Endodermal cell (in vitro differentiated cells): ENCODE measurements around the gene LRRC10B. TPM values are rescaled to one million over a fixed set of nuclear protein-coding genes. Genes with fewer than 3 reads are reported as not detected.
"Not testable (repeated sequence)": the region's sequence is repeated elsewhere in the genome, so short reads cannot be mapped to it uniquely, and the experiment has no call there.

Experiments
- DNase-seq: peaks from one replicate; pipeline ENCODE4 v3.0.0-alpha.2; 2017
- H3K27ac ChIP-seq: 2 replicates; pipeline ENCODE4 v1.5.1; 2013; ENCODE audit warnings: mild to moderate bottlenecking, low read depth, low read length, moderate library complexity
- H3K27me3 ChIP-seq: 2 replicates; pipeline ENCODE4 v1.6.1; 2013; ENCODE audit warnings: mild to moderate bottlenecking, low read length, moderate library complexity; ENCODE audit not compliant: insufficient read depth, control insufficient read depth, poor library complexity, severe bottlenecking
- H3K36me3 ChIP-seq: 2 replicates; pipeline ENCODE4 v1.7.0; 2013; ENCODE audit warnings: mild to moderate bottlenecking, low read length, moderate library complexity; ENCODE audit not compliant: control insufficient read depth, insufficient read depth
- H3K4me1 ChIP-seq: one replicate; pipeline ENCODE4 v1.7.0; 2013; ENCODE audit warnings: low read length; ENCODE audit not compliant: control insufficient read depth, insufficient read depth
- H3K4me3 ChIP-seq: 2 replicates; pipeline ENCODE4 v1.5.1; 2013; ENCODE audit warnings: mild to moderate bottlenecking, low read length, moderate library complexity
- H3K9ac ChIP-seq: 2 replicates; pipeline ENCODE4 v1.6.1; 2013; ENCODE audit warnings: mild to moderate bottlenecking, low read length, moderate library complexity; ENCODE audit not compliant: poor library complexity, severe bottlenecking; ENCODE audit errors: extremely low read depth
- H3K9me3 ChIP-seq: 2 replicates; pipeline ENCODE4 v1.6.1; 2013; ENCODE audit warnings: mild to moderate bottlenecking, low read length, moderate library complexity; ENCODE audit not compliant: control insufficient read depth
- H3K27ac Mint-ChIP-seq: 2 replicates; pipeline ENCODE4 v1.8.0; 2020; ENCODE audit warnings: mixed read lengths
- H3K27me3 Mint-ChIP-seq: 2 replicates; pipeline ENCODE4 v1.8.0; 2021; ENCODE audit warnings: mild to moderate bottlenecking, mixed read lengths; ENCODE audit not compliant: insufficient read depth
- H3K36me3 Mint-ChIP-seq: 2 replicates; pipeline ENCODE4 v1.8.0; 2020; ENCODE audit warnings: low read depth, mixed read lengths
- H3K4me1 Mint-ChIP-seq: 2 replicates; pipeline ENCODE4 v1.8.0; 2020; ENCODE audit warnings: mixed read lengths
- H3K4me3 Mint-ChIP-seq: 2 replicates; pipeline ENCODE4 v1.8.0; 2020; ENCODE audit warnings: mild to moderate bottlenecking, moderate library complexity, mixed read lengths
- H3K9me3 Mint-ChIP-seq: 2 replicates; pipeline ENCODE4 v1.8.0; 2020; ENCODE audit warnings: mild to moderate bottlenecking, mixed read lengths
- WGBS, 2 experiments: methylation state at CpG; one replicate each; pipeline versions ENCODE4 v1.1.5 to v1.1.7; 2013; ENCODE audit warnings: missing lambda C conversion rate in 2 of 2, mixed read lengths in 1 of 2; ENCODE audit not compliant: insufficient coverage in 1 of 2, insufficient read length in 1 of 2; 5-methylcytosine and 5-hydroxymethylcytosine counted together
- total RNA-seq, 2 donors: library from RNA; stranded (reverse); fragmentation: NEBNext Ultra II Directional in 1 of 2; extraction: Animal tissue kit (Norgen Biotek cat#: 25700) in 1 of 2; gene quantifications; 2 replicates in 1 of 2; 3 replicates in 1 of 2; pipeline ENCODE4 v1.2.1, GENCODE V29; 2021
- TF ChIP-seq, protein P1 (sequence below): fragments of 200-600 bp; sonication (generic); conservative IDR thresholded peaks from 2 replicates; pipeline ENCODE4 v1.5.0; 2021; ENCODE audit warnings: antibody characterized with exemption, mild to moderate bottlenecking

Gene LRRC10B
- total RNA-seq, 2 donors from 2014 or later, result 0.11 to 0.69 TPM

DNA sequence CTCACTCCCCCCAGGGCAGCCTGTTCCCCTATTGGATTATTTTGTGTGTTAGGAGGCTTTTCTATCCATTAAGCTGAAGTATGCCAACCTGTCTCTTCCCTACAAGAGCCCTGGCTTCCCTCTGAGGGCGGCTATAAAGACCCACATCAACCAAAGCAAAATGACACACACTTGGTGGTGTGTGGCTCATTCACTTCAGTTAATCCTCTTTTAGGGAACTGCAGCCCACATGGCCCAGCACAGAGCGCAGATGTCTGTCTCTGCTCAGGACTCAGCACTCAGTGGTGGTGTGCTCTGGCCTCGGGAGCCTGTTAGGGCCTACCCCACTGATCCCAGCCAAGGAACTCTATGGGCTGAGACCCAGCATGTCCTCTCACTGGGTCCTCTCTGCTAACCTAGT lies 32.2 kb upstream of the LRRC10B start:
- Histone ChIP-seq H3K4me3 (no peak overlapping the region), H3K4me1 (peaks cover 7% of the 10 kb centered on the region), H3K27ac (no peak overlapping the region), H3K27me3 (no peaks in the 10 kb centered on the region), H3K9me3 (no peaks in the 10 kb centered on the region), H3K9ac (no peak overlapping the region), H3K36me3 (peaks cover 13% of the 10 kb centered on the region)
- TF ChIP-seq, protein P1, sequence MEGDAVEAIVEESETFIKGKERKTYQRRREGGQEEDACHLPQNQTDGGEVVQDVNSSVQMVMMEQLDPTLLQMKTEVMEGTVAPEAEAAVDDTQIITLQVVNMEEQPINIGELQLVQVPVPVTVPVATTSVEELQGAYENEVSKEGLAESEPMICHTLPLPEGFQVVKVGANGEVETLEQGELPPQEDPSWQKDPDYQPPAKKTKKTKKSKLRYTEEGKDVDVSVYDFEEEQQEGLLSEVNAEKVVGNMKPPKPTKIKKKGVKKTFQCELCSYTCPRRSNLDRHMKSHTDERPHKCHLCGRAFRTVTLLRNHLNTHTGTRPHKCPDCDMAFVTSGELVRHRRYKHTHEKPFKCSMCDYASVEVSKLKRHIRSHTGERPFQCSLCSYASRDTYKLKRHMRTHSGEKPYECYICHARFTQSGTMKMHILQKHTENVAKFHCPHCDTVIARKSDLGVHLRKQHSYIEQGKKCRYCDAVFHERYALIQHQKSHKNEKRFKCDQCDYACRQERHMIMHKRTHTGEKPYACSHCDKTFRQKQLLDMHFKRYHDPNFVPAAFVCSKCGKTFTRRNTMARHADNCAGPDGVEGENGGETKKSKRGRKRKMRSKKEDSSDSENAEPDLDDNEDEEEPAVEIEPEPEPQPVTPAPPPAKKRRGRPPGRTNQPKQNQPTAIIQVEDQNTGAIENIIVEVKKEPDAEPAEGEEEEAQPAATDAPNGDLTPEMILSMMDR, result no peak
- Mint-ChIP-seq H3K9me3 (no peaks in the 10 kb centered on the region), H3K4me1 (peaks cover 6% of the 10 kb centered on the region), H3K36me3 (peaks cover 10% of the 10 kb centered on the region), H3K27me3 (peaks cover 3% of the 10 kb centered on the region), H3K27ac (no peak overlapping the region), H3K4me3 (no peak overlapping the region)
- 97 to 100% methylated on average over 1 to 3 of the region's 3 CpGs for WGBS, 2 experiments
- DNase-seq, result no peak

DNA sequence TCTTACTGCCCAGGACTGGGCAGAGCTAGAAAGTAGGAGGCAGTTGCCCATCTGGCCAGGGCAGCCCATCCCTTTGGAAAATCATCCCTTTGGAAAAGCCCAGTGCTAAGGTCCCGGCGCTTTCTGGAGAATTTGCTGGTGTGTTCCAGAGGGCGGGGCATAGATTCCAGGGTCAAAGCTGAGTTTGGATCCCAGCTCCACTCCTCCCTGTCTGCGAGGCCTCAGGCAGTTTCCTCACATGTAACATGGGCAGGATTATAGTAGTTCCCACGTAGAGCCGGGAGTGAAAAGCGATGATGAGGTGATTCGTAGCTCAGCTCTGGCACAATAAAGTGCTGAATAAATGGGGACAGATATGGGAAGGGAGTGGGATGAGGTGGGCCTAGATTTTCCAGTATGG lies 31.4 kb upstream of the LRRC10B start:
- no peak for DNase-seq
- TF ChIP-seq, protein P1, result no peak
- Histone ChIP-seq H3K9ac (no peak overlapping the region), H3K4me1 (peaks cover 7% of the 10 kb centered on the region), H3K9me3 (no peaks in the 10 kb centered on the region), H3K4me3 (no peak overlapping the region), H3K27me3 (no peaks in the 10 kb centered on the region), H3K27ac (no peak overlapping the region), H3K36me3 (peaks cover 13% of the 10 kb centered on the region)
- peaks cover 3% of the 10 kb centered on the region for H3K27me3 Mint-ChIP-seq
- WGBS, 2 experiments, result 85 to 86% methylated on average over 8 of the region's 8 CpGs
- peaks cover 10% of the 10 kb centered on the region for H3K36me3 Mint-ChIP-seq
- peaks cover 7% of the 10 kb centered on the region for H3K4me1 Mint-ChIP-seq
- H3K4me3 Mint-ChIP-seq, result no peak overlapping the region
- no peak overlapping the region for H3K27ac Mint-ChIP-seq
- H3K9me3 Mint-ChIP-seq, result no peaks in the 10 kb centered on the region

DNA sequence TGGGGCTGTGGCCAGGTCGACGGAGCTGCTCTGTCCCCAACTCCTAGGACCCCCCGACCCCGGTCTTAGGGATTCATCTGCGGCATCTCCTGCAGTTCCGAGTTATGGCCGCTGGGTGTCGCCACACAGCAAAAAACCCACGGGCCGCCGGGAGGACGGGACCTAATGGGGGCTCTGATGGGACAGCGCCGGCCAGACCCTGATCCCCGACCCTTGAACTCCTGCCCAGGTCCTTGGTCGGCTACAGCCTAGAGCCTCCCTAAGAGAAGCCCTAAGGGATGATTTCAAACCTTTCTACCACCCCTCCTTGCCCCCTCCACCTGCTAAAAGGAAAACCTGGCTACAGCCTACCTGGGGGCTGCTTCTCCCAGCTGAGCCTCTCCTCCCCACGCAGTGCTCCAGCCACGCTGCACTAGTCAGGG lies 30.8 kb upstream of the LRRC10B start:
- H3K4me3 Mint-ChIP-seq, result no peak overlapping the region
- H3K4me1 Mint-ChIP-seq, result peaks cover 7% of the 10 kb centered on the region
- peaks cover 9% of the 10 kb centered on the region for H3K36me3 Mint-ChIP-seq
- Histone ChIP-seq H3K27me3 (no peaks in the 10 kb centered on the region), H3K9me3 (no peaks in the 10 kb centered on the region), H3K27ac (no peak overlapping the region), H3K9ac (no peak overlapping the region), H3K36me3 (peaks cover 10% of the 10 kb centered on the region), H3K4me1 (peaks cover 7% of the 10 kb centered on the region), H3K4me3 (no peak overlapping the region)
- peak; percentile 90 for DNase-seq
- TF ChIP-seq, protein P1, result peak; percentile 94
- no peaks in the 10 kb centered on the region for H3K9me3 Mint-ChIP-seq
- peaks cover 3% of the 10 kb centered on the region for H3K27me3 Mint-ChIP-seq
- H3K27ac Mint-ChIP-seq, result no peak overlapping the region
- 11 to 13% methylated on average over 14 to 18 of the region's 18 CpGs for WGBS, 2 experiments

DNA sequence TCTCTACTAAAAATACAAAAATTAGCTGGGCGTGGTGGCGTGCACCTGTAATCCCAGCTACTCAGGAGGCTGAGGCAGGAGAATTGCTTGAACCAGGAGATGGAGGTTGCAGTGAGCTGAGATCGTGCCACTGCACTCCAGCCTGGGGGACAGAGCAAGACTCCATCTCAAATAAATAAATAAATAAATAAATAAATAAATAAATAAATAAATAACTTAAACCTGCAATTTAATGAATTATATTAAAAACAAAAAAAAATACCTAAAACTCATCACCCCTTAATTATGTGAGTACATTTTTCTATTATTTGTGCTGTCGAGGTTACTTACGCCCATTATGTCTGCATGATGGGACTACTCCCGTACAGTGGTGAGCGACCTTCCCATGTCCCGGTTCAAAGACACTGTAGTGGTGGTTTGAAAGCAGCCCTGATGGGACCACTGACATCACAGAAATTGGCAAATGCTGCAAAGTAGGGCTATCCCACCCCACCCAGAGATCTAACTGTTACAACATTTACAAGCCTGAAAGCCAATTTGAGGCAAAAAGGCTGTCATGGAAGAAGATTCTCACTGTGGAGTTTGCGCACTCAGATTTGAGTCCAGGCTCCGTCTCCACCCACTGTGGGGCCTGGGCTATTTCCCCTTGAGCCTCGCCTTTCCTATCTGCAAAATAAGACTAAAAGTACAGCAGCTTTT lies 29.0 kb upstream of the LRRC10B start:
- H3K27me3 Mint-ChIP-seq, H3K9me3 Mint-ChIP-seq, H3K4me1 ChIP-seq, H3K4me3 ChIP-seq, H3K36me3 Mint-ChIP-seq, H3K4me1 Mint-ChIP-seq, H3K36me3 ChIP-seq, H3K9ac ChIP-seq, H3K27me3 ChIP-seq, H3K4me3 Mint-ChIP-seq, H3K27ac ChIP-seq, DNase-seq, H3K27ac Mint-ChIP-seq, H3K9me3 ChIP-seq: not testable (repeated sequence)
- WGBS, 2 experiments, result 95 to 96% methylated on average over 8 to 10 of the region's 11 CpGs
